NCI-H187 (cell line): ENCODE results near the gene ADGRA1.
"Not testable (repeated sequence)": the region's sequence is repeated elsewhere in the genome, so short reads cannot be mapped to it uniquely, and the experiment has no call there.

Source experiments
- DNase-seq, 2 experiments: peaks; one replicate each; lab custom pipeline; 2025; lab: John Stamatoyannopoulos, UW

Gene ADGRA1

DNA sequence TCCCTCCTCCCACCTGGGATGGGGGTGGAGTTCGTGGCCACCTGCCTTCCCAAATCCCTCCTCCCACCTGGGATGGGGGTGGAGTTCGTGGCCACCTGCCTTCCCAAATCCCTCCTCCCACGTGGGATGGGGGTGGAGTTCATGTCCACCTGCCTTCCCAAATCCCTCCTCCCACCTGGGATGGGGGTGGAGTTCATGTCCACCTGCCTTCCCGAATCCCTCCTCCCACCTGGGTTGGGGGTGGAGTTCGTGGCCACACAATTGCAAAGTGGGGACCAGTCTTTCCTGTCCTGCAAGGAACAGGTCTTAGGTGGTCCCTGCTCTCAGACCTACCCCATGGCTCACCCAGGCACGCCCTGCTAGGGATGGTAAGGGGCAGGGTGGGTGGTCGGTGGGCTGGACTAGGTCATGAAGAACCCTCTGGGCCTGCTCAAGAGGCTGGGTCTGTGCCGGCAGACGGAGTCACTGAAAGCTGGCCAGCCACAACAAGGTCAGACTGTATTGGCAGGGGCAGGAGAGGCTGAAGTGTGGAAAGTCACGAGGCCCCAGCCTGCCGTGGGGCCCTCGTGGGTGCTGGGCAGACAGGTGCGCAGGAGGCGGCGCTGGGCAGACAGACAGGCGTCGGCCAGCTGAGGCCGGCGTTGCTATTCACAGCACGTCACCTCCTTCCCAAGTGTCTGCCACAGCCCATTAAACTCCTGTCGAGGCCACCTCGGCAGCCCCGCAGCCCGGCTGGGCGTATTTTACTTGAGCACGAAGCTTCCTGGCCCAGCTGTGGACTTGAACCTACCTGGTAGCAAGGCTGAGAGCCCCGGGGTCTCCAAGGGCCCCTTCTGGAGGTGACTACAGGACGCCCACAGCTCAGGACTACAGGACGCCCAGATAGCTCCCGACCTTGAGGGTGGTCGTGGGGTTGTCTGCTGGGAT is 76.4 kb downstream of the ADGRA1 start:
- DNase-seq: peak; percentile 18 to 27

DNA sequence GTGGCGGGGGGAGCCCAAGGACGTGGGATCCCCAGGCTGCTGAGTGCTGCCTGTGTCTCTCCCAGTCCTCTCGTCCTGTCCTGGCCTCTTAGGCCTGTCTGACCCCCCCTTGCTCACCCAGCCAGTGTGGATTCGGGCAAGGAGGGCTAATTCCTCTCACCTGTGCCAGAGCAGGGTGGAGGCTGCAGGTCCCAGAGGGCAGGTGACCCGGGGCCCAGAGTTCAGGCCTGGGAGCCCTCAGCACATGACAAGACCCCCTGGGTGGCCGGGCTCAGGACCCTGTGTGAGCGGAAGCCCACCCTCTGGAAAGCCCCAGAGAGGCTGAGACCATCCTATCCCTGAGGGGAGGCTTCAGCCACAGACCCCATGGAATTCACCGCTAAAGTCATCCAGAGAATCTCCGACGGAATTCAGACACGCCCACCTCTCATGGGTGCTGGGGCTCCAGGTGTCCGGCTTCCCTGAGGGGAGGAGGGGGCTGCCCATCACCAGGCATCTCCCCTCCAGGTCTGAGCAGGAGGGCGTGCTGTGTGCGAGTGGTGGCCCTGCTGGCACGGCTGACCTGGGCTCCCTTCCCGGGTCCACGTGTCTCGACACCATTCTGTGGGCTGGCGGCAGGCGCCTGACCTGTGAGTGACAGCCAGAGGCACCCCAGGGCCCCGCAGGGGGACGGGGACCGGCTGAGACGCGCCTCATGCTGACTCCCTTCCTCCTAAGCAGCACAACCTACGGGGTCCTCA is 77.3 kb downstream of the ADGRA1 start:
- DNase-seq: no peak

DNA sequence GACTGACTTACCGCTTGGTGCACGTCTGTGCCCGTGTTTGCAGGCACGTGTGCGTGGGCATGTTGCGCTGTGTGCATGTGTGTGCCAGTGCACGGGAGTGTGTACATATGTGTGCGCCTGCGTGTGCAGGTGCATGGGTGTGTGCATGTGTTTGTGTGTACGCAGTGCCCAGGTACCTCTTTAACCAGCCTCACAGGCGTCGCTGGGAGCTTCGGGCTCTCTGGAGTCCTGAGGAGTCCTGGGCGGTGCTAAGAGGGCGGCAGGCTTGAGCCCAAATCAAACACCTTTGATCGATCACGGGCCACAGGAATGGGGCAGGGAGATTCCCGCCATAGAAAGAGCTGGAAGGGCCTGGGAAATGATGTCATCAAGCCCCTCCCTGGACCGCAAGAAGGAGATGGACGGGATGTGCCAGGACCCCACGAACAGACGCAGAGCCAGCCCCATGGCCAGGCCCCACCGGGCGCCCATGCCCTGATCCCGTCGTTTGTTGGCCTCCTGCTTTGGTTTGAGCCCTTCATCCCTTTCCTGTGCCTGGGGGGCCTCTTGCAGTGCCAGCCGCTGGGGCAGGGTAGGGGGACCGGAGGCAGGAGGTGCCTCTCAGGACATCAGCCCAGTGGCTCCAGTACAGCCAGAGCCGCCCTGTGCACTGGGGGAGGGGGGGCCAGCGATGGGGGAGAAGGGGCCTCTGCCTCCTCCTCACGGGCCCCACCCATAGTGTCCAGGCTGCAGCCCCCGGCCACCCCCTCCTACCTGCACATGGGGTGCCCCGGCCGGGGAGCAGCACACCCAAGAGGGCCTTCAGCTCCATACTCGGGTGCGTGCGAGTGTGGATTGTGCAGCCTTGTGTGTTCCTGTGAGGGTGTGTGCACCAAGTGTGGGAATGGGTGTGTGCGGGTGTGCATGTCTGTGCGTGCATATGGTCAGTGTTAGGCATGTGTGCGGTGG is 78.1 kb downstream of the ADGRA1 start:
- DNase-seq: no peak

DNA sequence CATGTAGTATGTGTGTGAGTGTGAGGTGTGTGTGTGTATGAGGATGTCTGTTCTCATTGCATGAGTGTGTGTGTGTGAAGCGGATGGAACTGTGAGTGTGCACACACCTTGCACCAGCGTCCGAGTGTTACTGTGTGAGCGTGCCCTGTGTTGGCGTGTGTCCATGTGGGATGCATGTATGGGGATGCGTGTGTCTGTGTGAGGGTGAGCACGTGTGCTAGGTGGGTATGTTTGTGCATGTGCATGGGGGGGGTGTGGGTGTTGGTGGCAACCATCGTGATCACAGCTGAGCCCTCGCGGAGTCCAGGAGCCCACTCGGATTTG is 78.7 kb downstream of the ADGRA1 start:
- DNase-seq: no peak

DNA sequence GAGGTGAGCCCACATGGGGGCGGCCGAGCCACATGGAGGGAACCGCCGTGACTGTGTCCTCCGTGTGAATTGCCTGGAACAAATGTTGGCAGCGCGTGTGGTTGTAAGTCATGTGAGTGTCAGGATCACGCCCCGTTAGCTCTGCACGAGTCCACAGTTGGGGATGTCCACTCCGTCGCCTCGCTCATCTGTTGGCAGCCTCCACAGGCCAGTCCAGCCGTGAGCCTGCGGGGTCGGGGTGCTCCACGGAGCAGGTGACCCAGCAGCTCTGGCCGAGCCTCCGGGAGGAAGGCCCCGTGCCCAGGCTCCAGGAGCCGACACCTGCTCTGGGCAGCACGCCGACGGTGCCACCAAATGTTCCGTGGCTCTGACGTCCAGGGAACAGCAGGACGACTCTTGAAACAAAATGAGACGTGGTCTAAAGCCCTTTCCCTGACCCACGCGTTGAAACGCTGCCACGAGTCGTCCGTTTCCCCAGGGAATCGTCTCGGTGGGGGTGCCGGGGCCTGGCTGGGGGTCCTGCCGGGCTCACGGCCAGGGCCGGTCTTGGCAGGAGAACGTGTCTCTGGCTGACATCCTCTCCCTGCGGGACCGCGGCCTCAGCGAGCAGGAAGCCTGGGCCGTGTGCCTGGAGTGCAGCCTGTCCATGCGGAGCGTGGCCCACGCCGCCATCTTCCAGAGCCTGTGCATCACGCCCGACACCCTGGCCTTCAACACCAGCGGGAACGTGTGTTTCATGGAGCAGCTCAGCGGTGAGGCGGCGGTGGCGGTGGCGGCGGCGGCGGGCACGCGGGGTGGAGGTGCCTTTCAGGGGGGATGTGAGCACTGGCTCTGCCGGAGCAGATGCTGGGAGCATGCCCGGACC is 79.3 kb downstream of the ADGRA1 start:
- no peak for DNase-seq

DNA sequence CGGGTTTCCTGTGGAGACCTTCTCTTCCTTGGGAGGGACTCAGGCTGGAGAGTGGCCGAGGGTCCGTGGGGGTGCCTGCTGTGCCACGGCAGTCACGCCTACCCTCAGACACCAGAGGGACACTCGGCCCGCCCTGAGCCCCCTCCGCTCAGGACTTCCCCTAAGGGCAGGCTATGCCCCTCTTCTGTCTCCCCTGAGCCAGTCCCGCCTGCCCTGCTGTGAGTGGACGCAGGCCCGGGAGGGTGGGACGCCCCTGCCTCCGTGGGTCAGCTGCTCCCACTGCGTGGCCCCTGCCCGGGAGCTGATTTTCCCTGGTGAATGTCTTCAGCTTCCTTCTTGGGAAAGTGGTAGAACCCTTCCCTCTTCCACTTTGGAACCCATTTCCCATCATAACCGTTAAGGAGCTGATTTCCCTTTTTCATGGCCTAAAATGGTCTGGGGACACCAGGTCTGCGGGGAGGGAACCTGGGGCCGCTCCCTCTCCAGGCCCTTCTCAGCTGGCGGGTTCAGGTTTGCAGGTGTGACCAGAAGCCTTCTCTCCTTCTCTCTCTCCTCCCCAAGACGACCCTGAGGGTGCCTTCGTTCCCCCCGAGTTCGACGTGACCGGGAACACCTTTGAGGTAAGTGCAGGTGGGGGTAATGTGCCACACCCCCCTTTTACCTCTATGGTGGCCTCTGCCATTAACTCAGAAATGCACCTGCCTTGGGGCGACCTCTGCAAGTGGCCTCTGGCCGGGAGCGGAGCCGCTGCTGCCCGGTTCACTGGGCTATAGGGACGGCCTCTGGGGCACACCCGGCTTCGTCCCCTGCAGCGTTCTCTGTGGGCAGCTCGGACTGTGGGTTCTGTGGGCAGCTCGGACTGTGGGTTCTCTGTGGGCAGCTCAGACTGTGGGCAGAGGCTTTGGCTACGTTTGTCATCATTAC is 80.2 kb downstream of the ADGRA1 start:
- DNase-seq: no peak

DNA sequence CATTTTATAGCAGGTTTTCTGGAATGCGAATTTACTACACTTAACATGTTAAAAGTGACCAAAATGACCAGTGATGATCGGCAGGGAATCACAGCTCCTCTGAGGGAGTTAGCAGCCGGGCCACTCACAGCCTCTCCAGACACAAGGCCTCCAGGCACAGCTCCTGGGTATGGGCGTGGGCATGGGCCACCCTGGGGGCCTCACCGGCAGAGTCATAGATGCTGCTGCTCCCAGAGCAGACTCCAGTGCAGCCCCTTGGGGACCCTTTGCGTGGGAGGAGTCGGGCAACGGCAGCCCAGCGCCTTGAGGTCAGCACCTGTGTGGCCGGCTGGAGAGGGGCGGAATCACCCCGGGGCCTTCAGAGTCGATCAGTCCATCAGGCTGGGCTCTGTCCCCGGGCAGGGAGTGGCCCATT is 80.9 kb downstream of the ADGRA1 start:
- DNase-seq: no peak

DNA sequence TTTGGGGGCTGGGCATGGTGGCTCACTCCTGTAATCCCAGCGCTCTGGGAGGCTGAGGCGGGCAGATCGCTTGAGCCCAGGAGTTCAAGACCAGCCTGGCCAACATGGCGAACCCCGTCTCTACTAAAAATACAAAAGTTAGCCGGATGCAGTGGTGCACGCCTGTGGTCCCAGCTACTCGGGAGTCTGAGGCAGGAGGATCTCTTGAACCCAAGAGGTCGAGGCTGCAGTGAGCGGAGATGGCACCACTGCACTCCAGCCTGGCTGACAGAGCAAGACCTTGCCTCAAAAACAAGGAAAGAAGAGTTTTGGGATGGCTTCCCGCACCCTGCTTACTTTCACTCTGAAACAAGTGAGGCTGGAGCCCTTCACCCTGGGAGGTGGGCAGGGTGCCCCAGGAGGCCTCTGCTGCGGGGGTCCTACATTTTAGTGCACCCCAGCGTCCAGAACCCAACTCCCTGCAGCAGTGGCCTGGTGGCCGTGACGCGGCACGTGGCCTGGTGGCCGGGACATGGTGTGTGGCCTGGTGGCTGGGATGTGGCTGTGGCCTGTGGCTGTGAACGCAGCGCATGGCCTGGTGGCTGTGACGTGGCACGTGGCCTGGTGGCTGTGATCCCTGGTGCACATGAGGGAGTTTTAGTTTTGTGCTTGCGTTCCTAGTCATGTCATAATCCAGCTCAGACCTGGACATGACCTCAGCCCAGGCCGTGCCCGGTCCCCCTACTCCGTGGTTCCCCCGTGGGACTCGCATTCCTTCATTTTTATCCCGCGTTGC is 81.6 kb downstream of the ADGRA1 start:
- no peak for DNase-seq

DNA sequence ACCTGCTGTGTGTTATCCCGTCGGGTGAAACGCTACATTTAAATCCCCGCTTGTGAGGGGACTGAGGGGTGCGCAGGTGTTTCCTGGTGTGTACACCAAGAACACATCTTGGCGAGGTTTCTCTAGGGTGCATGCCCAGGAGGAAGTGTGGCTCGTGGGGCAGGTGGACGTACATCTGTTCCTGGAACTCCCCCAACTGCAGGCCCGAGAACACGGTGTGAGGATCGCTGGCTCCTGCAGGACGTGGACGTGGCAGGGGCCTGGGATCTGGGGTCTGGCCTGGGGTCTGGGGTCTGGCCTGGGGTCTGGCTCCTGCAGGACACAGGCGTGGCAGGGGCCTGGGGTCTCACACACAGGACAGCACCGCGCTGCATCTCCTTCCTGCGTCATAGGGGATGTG is 82.4 kb downstream of the ADGRA1 start:
- DNase-seq: no peak

DNA sequence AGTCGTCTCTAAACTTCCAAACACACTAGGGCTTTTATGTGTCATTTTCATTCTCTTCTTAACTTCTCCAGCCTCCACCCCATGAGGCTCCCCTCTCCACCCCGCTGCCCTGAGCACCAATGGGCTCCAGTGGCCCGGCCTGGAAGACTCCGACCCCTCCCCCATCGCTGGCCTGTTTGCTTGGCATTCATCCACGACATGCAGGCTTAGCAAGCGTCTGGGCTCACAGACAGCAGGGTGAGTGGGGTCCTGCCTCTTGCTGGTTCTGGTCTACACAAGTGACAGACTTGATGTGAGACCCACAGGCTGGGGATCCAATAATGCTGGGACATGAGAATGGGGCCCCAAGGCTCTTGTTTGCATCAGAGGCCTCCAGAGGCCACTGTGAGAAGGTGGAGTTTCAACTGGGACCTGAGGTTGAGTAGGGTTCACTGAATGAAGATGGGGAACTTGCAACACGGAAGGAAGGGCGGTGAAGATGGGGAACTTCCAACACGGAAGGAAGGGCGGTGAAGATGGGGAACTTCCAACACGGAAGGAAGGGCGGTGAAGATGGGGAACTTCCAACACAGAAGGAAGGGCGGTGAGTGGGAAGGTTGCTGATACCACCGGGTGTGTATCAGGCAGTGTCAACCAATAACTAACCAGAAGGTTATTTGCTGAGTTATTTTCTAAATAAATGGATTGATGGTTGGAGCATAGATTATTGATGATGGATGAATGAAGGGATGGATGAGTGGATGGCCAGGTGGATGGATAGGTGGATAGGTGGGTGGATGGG is 86.3 kb downstream of the ADGRA1 start:
- DNase-seq: no peak

DNA sequence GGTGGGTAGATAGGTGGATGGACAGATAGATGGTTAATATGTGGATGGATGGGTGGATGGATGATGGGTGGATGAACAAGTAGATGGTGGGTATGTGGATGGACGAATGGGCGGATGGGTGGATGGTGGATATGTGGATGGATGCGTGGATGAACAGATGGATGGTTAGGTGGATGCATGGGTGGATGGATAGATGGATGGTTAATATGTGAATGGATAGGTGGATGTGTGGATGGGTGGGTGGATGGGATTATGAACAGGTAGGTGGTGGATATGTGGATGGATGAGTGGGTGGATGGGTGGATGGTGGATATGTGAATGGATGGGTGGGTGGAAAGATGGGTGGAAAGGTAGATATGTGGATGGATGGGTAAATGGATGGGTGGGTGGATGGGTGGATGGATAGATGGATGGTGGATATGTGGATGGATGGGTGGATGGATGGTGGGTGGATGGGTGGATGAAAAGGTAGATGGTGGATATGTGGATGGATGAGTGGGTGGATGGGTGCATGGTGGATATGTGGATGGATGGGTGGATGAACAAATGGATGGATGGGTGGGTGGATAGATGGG is 87.1 kb downstream of the ADGRA1 start:
- DNase-seq: no peak

DNA sequence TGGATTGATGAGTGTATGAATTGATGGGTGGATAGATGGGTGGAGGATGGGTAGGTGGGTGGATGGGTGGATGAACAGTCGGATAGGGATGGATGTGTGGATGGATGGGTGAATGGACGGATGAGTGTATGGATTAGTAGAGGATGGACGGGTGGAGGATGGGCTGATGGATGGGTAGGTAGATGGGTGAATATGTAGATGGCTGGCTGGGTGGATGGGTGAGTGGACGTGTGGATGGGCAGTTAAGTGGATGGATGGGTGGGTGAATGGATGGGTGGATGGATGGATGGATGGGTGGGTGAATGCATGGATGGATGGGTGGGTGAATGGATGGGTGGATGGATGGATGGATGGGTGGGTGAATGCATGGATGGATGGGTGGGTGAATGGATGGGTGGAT is 87.9 kb downstream of the ADGRA1 start:
- not testable (repeated sequence) for DNase-seq

DNA sequence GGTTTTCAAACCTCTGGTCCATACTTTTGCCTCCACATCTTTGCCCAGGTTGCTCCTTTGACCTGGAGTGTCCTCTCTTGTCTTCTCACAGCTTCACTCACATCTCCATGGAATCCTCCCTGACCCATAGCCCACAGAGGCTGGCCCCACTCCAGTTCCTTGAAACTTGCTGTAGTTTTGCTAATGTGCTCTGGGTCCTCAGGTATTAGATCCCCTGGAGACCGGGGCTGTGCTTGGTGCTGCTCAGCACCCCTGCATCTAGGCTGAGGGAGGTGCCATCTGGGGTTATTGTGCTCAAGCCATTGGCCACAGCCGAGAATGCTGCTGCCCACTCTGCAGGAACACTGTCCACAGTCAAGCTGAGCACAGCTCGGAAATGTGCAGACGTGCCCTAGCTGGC is 88.8 kb downstream of the ADGRA1 start:
- no peak for DNase-seq

DNA sequence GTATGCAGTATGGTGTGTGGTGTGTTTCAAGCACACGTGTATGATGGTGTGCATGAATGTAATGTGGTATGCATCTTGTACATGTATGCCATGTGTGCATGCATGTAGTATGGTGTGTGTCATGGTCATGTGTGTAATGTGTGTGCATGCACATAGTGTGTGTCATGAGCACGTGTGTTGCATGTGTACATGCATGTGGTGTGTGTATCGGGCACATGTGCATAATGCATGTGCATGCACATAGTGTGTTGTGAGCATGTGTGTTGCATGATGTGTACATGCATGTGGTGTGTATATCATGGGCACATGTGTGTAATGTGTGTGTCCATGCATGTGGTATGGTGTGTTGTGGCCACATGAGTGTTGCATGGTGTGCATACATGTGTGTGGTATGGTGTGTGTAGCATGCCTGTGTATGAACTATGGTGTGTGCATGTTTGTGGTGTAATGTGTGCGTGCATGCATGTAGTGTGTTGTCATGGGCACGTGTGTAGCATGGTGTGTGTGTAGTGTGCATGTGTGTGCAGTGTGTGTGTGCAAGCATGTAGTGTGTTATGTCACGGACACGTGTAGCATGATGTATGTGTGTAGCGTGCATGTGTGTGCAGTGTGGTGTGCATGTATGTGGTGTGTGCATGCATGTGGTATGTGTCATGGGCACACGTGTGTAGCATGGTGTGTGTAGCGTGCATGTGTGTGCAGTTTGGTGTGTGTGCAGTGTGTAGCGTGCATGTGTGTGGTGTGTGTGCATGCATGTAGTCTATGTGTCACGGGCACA is 89.8 kb downstream of the ADGRA1 start:
- DNase-seq: no peak

DNA sequence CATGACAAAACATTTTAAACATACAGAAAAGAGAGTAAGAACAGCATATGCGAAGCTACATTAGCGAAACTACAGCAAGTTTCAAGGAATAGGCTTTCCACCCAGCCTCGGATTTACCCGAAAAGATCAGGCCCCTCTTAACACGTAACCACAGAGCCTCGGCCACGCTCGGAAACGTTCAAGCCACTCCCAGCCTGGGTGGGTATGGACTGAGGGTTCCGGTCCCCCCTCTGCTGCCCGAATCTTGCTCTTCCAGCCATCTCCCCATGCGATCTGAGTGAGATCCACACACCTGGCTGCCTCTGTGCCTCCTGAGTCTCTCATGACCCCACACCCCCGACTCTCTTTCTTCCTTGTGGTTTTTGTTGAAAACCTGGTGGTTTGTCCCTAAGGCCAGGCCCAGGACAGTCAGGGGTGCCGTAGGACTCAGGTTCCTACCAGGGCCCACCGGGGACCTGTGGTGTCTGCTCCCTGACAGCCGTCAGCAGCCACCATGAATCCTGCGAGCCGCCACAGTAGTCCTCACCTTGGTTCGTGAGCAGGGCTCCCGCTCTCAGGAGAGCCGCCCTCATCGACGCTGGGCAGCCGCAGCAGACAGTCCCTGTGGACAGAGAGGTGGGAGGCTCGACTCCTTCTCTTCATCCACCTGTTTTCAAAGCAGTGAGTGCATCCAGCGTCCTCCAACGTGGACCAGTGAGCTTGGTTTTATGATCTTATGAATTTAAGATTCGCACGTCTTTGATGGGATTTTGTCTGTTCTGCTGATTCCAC is 90.8 kb downstream of the ADGRA1 start:
- no peak for DNase-seq

DNA sequence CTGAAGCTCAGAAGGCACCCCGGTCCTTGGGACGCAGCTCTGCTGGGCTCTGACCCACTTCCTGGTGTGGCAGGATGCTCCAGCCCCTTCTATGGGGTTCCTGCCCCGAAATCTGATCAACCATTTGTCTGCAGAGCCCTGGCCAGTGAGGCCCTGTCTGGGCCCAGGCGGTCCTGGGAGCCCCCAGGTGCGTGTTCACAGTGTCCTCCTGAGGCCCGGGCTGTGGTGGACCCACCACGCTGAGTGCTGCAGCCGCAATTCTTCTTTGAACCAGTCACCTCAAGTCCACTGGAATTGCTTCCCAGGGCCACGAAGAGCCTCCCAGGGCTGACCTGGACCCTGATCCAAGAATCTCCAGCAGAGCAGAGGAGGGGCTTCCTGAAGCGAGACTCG is 91.4 kb downstream of the ADGRA1 start:
- no peak for DNase-seq

DNA sequence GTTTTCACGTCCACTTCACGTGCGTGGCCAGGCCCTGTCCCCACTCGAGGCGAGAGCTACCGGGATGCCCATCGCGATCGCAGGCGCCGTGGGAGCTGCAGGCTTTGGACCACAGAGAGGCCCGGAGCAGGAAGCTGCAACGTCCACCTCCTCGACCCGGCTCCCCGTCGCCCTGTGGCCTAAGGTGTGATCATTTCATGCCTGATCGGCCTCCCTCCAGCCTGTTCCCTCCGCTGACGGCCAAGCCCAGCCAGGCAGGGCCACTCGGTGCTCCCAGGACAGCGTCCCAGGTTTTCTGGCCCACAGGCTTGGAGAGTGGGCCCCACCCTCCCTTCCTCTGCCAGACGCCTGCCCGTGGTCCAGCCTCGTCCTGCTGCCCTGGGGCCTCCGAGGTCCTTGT is 91.9 kb downstream of the ADGRA1 start:
- no peak for DNase-seq
